Vagina (tissue), 2 donors: ENCODE data around the gene APOL1. TPM values are rescaled to one million over a fixed set of nuclear protein-coding genes. Genes with fewer than 3 reads are reported as not detected.
A peak's percentile ranks its signal among the peaks of the same experiment; 100 is the strongest.

Source experiments
- DNase-seq, 2 donors: peaks; one replicate each; pipeline ENCODE4 v3.0.0-alpha.2; 2017; ENCODE audit errors: extremely low spot score in 2 of 2
- H3K27ac ChIP-seq: fragments of 200-600 bp; sonication (generic); one replicate; pipeline ENCODE4 v1.5.1; 2019
- H3K27me3 ChIP-seq: fragments of 200-600 bp; sonication (generic); one replicate; pipeline ENCODE4 v1.5.1; 2019
- H3K36me3 ChIP-seq, 2 donors: fragments of 200-600 bp; sonication (generic); one replicate each; pipeline ENCODE4 v1.5.1; 2017 to 2019
- H3K4me1 ChIP-seq: fragments of 200-600 bp; sonication (generic); one replicate; pipeline ENCODE4 v1.5.1; 2019
- H3K4me3 ChIP-seq, 2 donors: fragments of 200-600 bp; sonication (generic); 1 replicate in 1 of 2; 2 replicates in 1 of 2; pipeline ENCODE4 v1.5.1; 2016 to 2019
- H3K9me3 ChIP-seq: fragments of 200-600 bp; sonication (generic); one replicate; pipeline ENCODE4 v1.5.1; 2019
- CTCF ChIP-seq, 3 experiments: fragments of 450-650 bp in 2 of 3; fragments of 200-600 bp in 1 of 3; sonication (generic) in 1 of 3; IDR thresholded peaks; one replicate each; pipeline ENCODE4 v1.5.1; 2017 to 2019; ENCODE audit warnings: antibody characterized with exemption in 3 of 3, mild to moderate bottlenecking in 2 of 3, moderate library complexity in 2 of 3
- POLR2A ChIP-seq, 2 donors: fragments of 450-650 bp; IDR thresholded peaks; one replicate each; pipeline ENCODE4 v1.6.1; 2017; ENCODE audit warnings: antibody characterized with exemption in 2 of 2, mild to moderate bottlenecking in 2 of 2, moderate library complexity in 2 of 2
- POLR2AphosphoS5 ChIP-seq, 2 donors: sonication (generic); formaldehyde crosslinking; IDR thresholded peaks; one replicate each; pipeline ENCODE4 v1.9.0; 2017; ENCODE audit warnings: antibody characterized with exemption in 2 of 2, mild to moderate bottlenecking in 2 of 2, low read depth in 1 of 2; ENCODE audit not compliant: insufficient read depth in 1 of 2
- intact Hi-C: fragments of 100-400 bp; cut with DNase I; formaldehyde crosslinking; loops from one replicate; pipeline ENCODE4 v1.15.1; 2023
- total RNA-seq: library from RNA; depleted of rRNA; stranded (reverse); fragments of >200 nt; gene quantifications from one replicate; pipeline ENCODE4 v1.2.3, GENCODE V29; 2016

The APOL1 gene
- total RNA-seq, 1 donor from 2014 or later, result 28.5 TPM

DNA sequence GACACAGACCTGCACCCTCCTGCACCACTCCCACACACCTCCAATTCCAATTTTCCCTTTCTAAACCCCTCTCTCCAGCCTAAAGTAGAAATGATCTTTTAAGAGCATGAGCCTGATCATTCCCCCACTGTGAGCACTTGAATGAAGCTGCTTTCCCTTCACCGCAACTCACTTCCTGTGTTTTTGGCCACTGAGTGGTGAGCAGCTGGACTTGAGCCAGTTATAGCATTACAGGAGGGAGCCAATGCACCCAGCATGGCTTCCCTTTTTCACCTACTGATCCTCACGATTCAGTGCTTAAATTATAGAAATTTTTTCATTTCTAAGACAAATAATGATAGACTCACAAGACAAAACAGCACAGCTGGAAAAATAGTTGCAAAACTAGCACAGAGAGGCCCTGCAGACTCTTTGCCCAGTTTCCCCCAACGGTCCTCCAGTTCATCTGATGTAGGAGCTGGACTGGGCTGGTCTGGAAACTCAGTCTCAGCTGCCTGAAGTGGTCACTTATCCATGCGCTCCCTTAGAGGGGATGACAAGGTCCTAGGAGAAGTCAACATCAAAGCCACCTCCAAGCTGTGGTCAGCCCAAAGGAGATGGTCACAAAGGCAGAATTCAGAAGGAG is 41.6 kb upstream of the APOL1 start:
- no peaks in the 10 kb centered on the region for H3K27me3 ChIP-seq
- H3K4me3 ChIP-seq, result no peak overlapping the region
- H3K4me1 ChIP-seq, result no peaks in the 10 kb centered on the region
- TF ChIP-seq POLR2AphosphoS5 (IDR thresholded peaks at IDR 0.05; ENCODE audit: insufficient read depth in 1 of 2, low read depth in 1 of 2) (no peak), CTCF (IDR thresholded peaks at IDR 0.05) (no peak), POLR2A (IDR thresholded peaks at IDR 0.05) (no peak)
- no peaks in the 10 kb centered on the region for H3K9me3 ChIP-seq
- intact Hi-C loops, result no loop called here
- H3K27ac ChIP-seq, result no peak overlapping the region
- H3K36me3 ChIP-seq, result no peaks in the 10 kb centered on the region
- DNase-seq, result no peak

DNA sequence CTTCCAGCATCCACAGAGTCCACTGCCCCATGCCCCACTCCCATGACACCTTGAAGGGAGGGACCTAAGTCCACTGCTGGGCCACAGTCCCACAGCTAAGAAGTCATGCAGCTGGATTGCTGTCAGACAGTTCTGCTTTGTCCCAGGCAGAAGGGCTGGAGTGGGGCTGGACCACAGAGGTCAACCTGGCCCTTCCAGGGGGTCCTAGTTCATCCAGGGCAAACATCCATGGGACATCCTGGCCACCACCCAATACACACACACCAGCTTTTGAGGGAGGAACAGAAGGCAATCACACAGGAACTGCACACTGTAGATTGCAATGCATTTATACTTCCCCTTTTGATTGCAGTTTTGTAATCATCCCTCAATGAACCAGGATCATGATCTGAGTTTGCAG is 40.0 kb upstream of the APOL1 start:
- no peak overlapping the region for H3K27ac ChIP-seq
- H3K27me3 ChIP-seq, result no peaks in the 10 kb centered on the region
- H3K9me3 ChIP-seq, result no peaks in the 10 kb centered on the region
- H3K4me1 ChIP-seq, result no peaks in the 10 kb centered on the region
- no peak overlapping the region for H3K4me3 ChIP-seq
- no peaks in the 10 kb centered on the region for H3K36me3 ChIP-seq
- intact Hi-C loops, result no loop called here
- TF ChIP-seq POLR2A (IDR thresholded peaks at IDR 0.05), result no peak
- DNase-seq, result no peak

- no peaks in the 10 kb centered on the region for H3K4me1 ChIP-seq
- intact Hi-C loops, result no loop called here
Measured at GRCh38 chr22:36213586-36213985, 39.3 kb upstream of the APOL1 start.

DNA sequence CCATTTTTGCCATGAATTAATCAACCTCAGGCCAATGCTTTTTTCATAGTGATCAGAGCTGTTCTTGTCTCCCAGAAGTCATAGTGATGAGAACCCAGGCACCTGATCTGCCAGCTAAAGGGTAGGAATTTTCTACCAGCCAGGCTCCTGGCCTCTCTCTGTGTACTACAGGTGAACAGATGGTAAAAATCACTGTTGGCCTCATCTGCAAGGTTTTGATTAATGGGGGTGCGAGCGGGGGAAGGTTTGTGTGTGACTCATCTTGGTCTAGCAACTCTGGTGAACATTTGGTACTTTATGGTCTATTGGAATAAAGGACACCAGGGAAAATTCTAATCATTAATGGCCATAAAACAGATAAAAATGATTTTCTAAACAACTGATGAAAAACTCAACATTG is 37.0 kb upstream of the APOL1 start:
- H3K4me3 ChIP-seq, result no peak overlapping the region
- no peaks in the 10 kb centered on the region for H3K4me1 ChIP-seq
- H3K27me3 ChIP-seq, result no peaks in the 10 kb centered on the region
- H3K36me3 ChIP-seq, result no peaks in the 10 kb centered on the region
- intact Hi-C loops, result no loop called here
- no peak for DNase-seq
- H3K9me3 ChIP-seq, result no peaks in the 10 kb centered on the region
- no peak overlapping the region for H3K27ac ChIP-seq
- TF ChIP-seq POLR2A (IDR thresholded peaks at IDR 0.05), result no peak

More at GRCh38 chr22:36213586-36213985, 39.3 kb upstream of the APOL1 start:
- Histone ChIP-seq H3K4me3 (no peak overlapping the region), H3K36me3 (no peaks in the 10 kb centered on the region), H3K27ac (no peak overlapping the region), H3K27me3 (no peaks in the 10 kb centered on the region), H3K9me3 (no peaks in the 10 kb centered on the region)
- no peak for TF ChIP-seq CTCF (IDR thresholded peaks at IDR 0.05)
- no peak for TF ChIP-seq POLR2AphosphoS5 (IDR thresholded peaks at IDR 0.05; ENCODE audit: insufficient read depth in 1 of 2, low read depth in 1 of 2)
- TF ChIP-seq POLR2A (IDR thresholded peaks at IDR 0.05), result no peak
- no peak for DNase-seq

DNA sequence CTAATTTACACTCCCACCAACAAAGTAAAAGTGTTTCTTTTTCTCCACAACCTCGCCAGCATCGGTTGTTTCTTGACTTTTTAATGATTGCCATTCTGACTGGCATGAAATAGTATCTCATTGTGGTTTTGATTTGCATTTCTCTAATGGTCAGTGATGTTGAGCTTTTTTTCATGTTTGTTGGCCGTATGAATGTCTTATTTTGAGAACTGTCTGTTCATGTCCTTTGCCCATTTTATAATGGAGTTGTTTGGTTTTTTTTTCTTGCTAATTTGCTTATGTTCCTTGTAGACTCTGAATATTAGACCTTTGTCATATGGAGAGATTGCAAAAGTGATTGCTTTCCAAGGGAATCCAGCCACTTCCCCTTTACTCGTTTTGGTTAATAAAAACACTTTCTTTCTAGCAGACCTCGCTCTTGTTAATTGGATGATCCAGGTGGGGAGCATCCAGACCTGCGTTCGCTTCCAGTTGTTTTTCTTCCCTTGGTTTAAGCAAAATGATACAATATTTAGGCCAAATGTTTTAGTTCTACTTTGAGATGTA is 34.2 kb upstream of the APOL1 start:
- intact Hi-C loops, result no loop called here
- DNase-seq, result no peak
- no peak overlapping the region for H3K27ac ChIP-seq
- H3K36me3 ChIP-seq, result no peaks in the 10 kb centered on the region
- no peak for TF ChIP-seq POLR2AphosphoS5 (IDR thresholded peaks at IDR 0.05; ENCODE audit: insufficient read depth in 1 of 2, low read depth in 1 of 2)
- no peak for TF ChIP-seq POLR2A (IDR thresholded peaks at IDR 0.05)
- TF ChIP-seq CTCF (IDR thresholded peaks at IDR 0.05), result no peak
- H3K27me3 ChIP-seq, result no peaks in the 10 kb centered on the region
- H3K4me3 ChIP-seq, result no peak overlapping the region
- H3K4me1 ChIP-seq, result no peaks in the 10 kb centered on the region
- H3K9me3 ChIP-seq, result no peaks in the 10 kb centered on the region

GRCh38 chr22:36220451-36220921 is 32.4 kb upstream of the APOL1 start:
- Histone ChIP-seq H3K4me3 (no peak overlapping the region), H3K27ac (peak overlapping the region; percentile 68), H3K4me1 (no peaks in the 10 kb centered on the region), H3K36me3 (no peaks in the 10 kb centered on the region), H3K27me3 (no peaks in the 10 kb centered on the region), H3K9me3 (no peaks in the 10 kb centered on the region)
- peak in 1 of 2 donors; percentile 32 for TF ChIP-seq POLR2AphosphoS5 (IDR thresholded peaks at IDR 0.05; ENCODE audit: insufficient read depth in 1 of 2, low read depth in 1 of 2)
- TF ChIP-seq CTCF (IDR thresholded peaks at IDR 0.05), result no peak
- intact Hi-C loops, result no loop called here
- no peak for DNase-seq
